WTC11 (cell line): Measurements from ENCODE around the gene RGS11. TPM values are rescaled to one million over a fixed set of nuclear protein-coding genes. Genes with fewer than 3 reads are reported as not detected.

Source experiments
- ATAC-seq: fragments of 200-7000 bp; cut with Tn5 transposase; 2 replicates; pipeline ENCODE4 v1.10.0; 2021; ENCODE audit warnings: mild to moderate bottlenecking, moderate library complexity
- CTCF ChIA-PET: fragments of 300-600 bp; sonication (Branson Sonifier 250); formaldehyde crosslinking; loops from one replicate; lab custom pipeline; 2021; ENCODE audit warnings: antibody characterized with exemption; lab: Charles Lee
- POLR2A ChIA-PET: fragments of 350-600 bp; sonication (Branson Sonifier 250); formaldehyde crosslinking; loops from one replicate; lab custom pipeline; 2021; ENCODE audit warnings: antibody characterized with exemption; lab: Charles Lee
- DNase-seq: peaks from one replicate; pipeline ENCODE4 v3.0.0; 2021; ENCODE audit warnings: low spot score
- H3K27ac Mint-ChIP-seq: 2 replicates; pipeline ENCODE4 v1.8.0; 2021; ENCODE audit warnings: mixed read lengths
- H3K27me3 Mint-ChIP-seq: 2 replicates; pipeline ENCODE4 v1.8.0; 2021; ENCODE audit warnings: low read depth, mild to moderate bottlenecking, moderate library complexity, mixed read lengths
- H3K36me3 Mint-ChIP-seq: 2 replicates; pipeline ENCODE4 v1.8.0; 2021; ENCODE audit warnings: mixed read lengths
- H3K4me1 Mint-ChIP-seq: 2 replicates; pipeline ENCODE4 v1.8.0; 2022; ENCODE audit warnings: mixed read lengths
- H3K4me3 Mint-ChIP-seq: 2 replicates; pipeline ENCODE4 v1.8.0; 2021; ENCODE audit warnings: mild to moderate bottlenecking, moderate library complexity, mixed read lengths
- H3K9me3 Mint-ChIP-seq: 2 replicates; pipeline ENCODE4 v1.8.0; 2021; ENCODE audit warnings: mixed read lengths
- ARID4B ChIP-seq: sonication (generic); formaldehyde crosslinking; IDR thresholded peaks from 2 replicates; pipeline ENCODE4 v1.8.0; 2023; ENCODE audit warnings: missing genetic modification reagents, mild to moderate bottlenecking, borderline replicate concordance
- FOXJ3 ChIP-seq: sonication (generic); formaldehyde crosslinking; IDR thresholded peaks from 2 replicates; pipeline ENCODE4 v1.9.0; 2021; ENCODE audit warnings: missing genetic modification reagents, mild to moderate bottlenecking, borderline replicate concordance
- MXD4 ChIP-seq: fragments of 250-450 bp; sonication (Bioruptor Pico); IDR thresholded peaks from 2 replicates; pipeline ENCODE4 v1.8.0; 2021; ENCODE audit warnings: mild to moderate bottlenecking, moderate library complexity, borderline replicate concordance
- RORB ChIP-seq: fragments of 250-450 bp; sonication (Bioruptor Pico); IDR thresholded peaks from 2 replicates; pipeline ENCODE4 v1.9.0; 2021; ENCODE audit warnings: mild to moderate bottlenecking
- TCF7 ChIP-seq: sonication (generic); formaldehyde crosslinking; IDR thresholded peaks from 2 replicates; pipeline ENCODE4 v1.8.0; 2022; ENCODE audit warnings: mild to moderate bottlenecking, low read depth, missing genetic modification reagents, moderate library complexity
- TEAD4 ChIP-seq: sonication (generic); formaldehyde crosslinking; IDR thresholded peaks from 2 replicates; pipeline ENCODE4 v1.8.0; 2022; ENCODE audit warnings: mild to moderate bottlenecking, missing genetic modification reagents
- ZBTB21 ChIP-seq: sonication (generic); formaldehyde crosslinking; IDR thresholded peaks from 2 replicates; pipeline ENCODE4 v1.8.1; 2023; ENCODE audit warnings: mild to moderate bottlenecking, missing genetic modification reagents, borderline replicate concordance
- ZBTB43 ChIP-seq: sonication (generic); formaldehyde crosslinking; IDR thresholded peaks from 2 replicates; pipeline ENCODE4 v1.8.1; 2023; ENCODE audit warnings: mild to moderate bottlenecking, missing genetic modification reagents
- ZMAT4 ChIP-seq: fragments of 250-450 bp; sonication (Bioruptor Pico); IDR thresholded peaks from 2 replicates; pipeline ENCODE4 v1.9.0; 2021; ENCODE audit warnings: mild to moderate bottlenecking
- ZNF232 ChIP-seq: sonication (generic); formaldehyde crosslinking; IDR thresholded peaks from 2 replicates; pipeline ENCODE4 v1.8.0; 2022; ENCODE audit warnings: mild to moderate bottlenecking, missing genetic modification reagents
- ZNF512 ChIP-seq: sonication (generic); formaldehyde crosslinking; IDR thresholded peaks from 2 replicates; pipeline ENCODE4 v1.8.1; 2022; ENCODE audit warnings: missing genetic modification reagents, borderline replicate concordance
- ZNF671 ChIP-seq: fragments of 250-450 bp; sonication (Bioruptor Pico); IDR thresholded peaks from 2 replicates; pipeline ENCODE4 v1.8.0; 2021; ENCODE audit warnings: mild to moderate bottlenecking
- total RNA-seq: library from RNA; stranded (reverse); gene quantifications from 3 replicates; pipeline ENCODE4 v1.2.3, GENCODE V29; 2021
- TF ChIP-seq, protein P1 (sequence below): sonication (generic); formaldehyde crosslinking; IDR thresholded peaks from 2 replicates; pipeline ENCODE4 v1.8.1; 2023; ENCODE audit warnings: mild to moderate bottlenecking, missing genetic modification reagents, moderate library complexity
- TF ChIP-seq, protein P2 (sequence below): sonication (generic); formaldehyde crosslinking; IDR thresholded peaks from 2 replicates; pipeline ENCODE4 v1.8.1; 2023; ENCODE audit warnings: mild to moderate bottlenecking, missing genetic modification reagents
- TF ChIP-seq, protein P3 (sequence below): sonication (generic); formaldehyde crosslinking; IDR thresholded peaks from 2 replicates; pipeline ENCODE4 v1.8.0; 2023; ENCODE audit warnings: mild to moderate bottlenecking, missing genetic modification reagents
- TF ChIP-seq, protein P4 (sequence below): sonication (generic); formaldehyde crosslinking; IDR thresholded peaks from 2 replicates; pipeline ENCODE4 v1.8.1; 2023; ENCODE audit warnings: mild to moderate bottlenecking, missing genetic modification reagents, borderline replicate concordance

The RGS11 gene
- total RNA-seq, 1 experiment from 2014 or later: 1.8 TPM

DNA sequence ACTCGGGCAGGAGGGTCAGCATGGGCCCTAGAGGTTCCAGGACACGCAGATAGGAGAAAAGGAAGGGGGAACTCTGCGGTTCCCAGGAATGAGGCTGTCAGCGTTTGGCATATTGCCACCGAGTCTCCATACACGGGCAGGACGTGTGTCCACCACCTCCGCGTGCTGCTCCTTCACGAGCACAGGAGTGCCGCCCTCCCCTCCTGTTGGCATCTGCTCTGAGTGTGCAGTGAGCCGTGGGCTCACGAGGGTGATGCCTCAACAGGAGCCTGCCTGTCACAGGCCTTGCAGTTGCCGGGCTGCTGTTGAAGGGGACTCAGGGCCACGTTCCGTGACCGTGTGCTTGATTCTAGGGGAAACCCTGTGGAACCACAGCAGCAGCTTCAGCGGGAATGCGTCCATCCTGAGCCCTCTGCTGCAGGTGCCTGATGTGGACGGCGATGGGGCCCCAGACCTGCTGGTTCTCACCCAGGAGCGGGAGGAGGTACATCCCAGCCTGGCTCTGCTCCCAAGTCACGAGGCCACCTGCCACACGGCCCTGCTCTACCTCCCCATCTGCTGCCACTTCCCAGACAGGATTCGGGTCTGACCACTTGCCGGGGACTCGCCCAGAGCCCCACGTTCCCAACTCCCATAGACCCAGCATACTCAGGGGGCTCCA lies 14.6 kb downstream of the RGS11 start (continued):
- TF ChIP-seq ZMAT4 (CRISPR knock-in tag) (no peak), RORB (CRISPR knock-in tag) (no peak)

DNA sequence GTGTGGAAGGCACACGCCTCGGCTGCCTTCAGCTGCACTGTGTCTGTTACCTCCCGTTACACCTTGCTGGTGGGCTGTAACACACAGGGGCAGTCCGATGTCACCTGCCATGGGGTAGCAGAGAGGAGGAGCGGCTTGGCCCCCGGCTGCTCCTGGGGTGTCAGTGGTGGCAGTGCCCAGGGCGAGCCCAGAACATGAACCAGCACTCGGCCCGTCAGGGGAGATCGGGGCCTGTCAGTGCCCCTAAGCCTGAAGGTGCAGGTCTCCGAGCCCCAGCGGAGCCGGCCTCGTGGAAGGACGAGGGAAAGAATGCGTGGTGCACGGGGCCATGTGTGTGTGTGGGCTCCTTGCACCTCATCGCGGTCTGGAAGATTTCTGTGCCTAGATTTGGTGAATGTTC lies 15.4 kb downstream of the RGS11 start:
- Mint-ChIP-seq H3K27me3 (no peaks in the 10 kb centered on the region), H3K4me1 (no peaks in the 10 kb centered on the region), H3K36me3 (peaks cover 18% of the 10 kb centered on the region), H3K9me3 (no peaks in the 10 kb centered on the region), H3K4me3 (no peak overlapping the region), H3K27ac (no peak overlapping the region)
- CTCF ChIA-PET: no interaction called here
- POLR2A ChIA-PET: no interaction called here
- DNase-seq (no peak), ATAC-seq (no peak)
- TF ChIP-seq ZNF671 (CRISPR knock-in tag) (no peak), TCF7 (CRISPR knock-in tag) (no peak), ZBTB43 (no peak), ZNF232 (no peak), ZBTB21 (CRISPR knock-in tag) (no peak), FOXJ3 (CRISPR knock-in tag) (no peak), TEAD4 (CRISPR knock-in tag) (no peak), ARID4B (CRISPR knock-in tag) (no peak), ZNF512 (no peak), MXD4 (CRISPR knock-in tag) (no peak)
- TF ChIP-seq, protein P1, sequence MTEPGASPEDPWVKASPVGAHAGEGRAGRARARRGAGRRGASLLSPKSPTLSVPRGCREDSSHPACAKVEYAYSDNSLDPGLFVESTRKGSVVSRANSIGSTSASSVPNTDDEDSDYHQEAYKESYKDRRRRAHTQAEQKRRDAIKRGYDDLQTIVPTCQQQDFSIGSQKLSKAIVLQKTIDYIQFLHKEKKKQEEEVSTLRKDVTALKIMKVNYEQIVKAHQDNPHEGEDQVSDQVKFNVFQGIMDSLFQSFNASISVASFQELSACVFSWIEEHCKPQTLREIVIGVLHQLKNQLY (CRISPR knock-in tag): no peak
- TF ChIP-seq, protein P2, sequence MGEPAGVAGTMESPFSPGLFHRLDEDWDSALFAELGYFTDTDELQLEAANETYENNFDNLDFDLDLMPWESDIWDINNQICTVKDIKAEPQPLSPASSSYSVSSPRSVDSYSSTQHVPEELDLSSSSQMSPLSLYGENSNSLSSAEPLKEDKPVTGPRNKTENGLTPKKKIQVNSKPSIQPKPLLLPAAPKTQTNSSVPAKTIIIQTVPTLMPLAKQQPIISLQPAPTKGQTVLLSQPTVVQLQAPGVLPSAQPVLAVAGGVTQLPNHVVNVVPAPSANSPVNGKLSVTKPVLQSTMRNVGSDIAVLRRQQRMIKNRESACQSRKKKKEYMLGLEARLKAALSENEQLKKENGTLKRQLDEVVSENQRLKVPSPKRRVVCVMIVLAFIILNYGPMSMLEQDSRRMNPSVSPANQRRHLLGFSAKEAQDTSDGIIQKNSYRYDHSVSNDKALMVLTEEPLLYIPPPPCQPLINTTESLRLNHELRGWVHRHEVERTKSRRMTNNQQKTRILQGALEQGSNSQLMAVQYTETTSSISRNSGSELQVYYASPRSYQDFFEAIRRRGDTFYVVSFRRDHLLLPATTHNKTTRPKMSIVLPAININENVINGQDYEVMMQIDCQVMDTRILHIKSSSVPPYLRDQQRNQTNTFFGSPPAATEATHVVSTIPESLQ (CRISPR knock-in tag): no peak
- TF ChIP-seq, protein P3, sequence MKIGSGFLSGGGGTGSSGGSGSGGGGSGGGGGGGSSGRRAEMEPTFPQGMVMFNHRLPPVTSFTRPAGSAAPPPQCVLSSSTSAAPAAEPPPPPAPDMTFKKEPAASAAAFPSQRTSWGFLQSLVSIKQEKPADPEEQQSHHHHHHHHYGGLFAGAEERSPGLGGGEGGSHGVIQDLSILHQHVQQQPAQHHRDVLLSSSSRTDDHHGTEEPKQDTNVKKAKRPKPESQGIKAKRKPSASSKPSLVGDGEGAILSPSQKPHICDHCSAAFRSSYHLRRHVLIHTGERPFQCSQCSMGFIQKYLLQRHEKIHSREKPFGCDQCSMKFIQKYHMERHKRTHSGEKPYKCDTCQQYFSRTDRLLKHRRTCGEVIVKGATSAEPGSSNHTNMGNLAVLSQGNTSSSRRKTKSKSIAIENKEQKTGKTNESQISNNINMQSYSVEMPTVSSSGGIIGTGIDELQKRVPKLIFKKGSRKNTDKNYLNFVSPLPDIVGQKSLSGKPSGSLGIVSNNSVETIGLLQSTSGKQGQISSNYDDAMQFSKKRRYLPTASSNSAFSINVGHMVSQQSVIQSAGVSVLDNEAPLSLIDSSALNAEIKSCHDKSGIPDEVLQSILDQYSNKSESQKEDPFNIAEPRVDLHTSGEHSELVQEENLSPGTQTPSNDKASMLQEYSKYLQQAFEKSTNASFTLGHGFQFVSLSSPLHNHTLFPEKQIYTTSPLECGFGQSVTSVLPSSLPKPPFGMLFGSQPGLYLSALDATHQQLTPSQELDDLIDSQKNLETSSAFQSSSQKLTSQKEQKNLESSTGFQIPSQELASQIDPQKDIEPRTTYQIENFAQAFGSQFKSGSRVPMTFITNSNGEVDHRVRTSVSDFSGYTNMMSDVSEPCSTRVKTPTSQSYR (CRISPR knock-in tag): no peak
- TF ChIP-seq, protein P4, sequence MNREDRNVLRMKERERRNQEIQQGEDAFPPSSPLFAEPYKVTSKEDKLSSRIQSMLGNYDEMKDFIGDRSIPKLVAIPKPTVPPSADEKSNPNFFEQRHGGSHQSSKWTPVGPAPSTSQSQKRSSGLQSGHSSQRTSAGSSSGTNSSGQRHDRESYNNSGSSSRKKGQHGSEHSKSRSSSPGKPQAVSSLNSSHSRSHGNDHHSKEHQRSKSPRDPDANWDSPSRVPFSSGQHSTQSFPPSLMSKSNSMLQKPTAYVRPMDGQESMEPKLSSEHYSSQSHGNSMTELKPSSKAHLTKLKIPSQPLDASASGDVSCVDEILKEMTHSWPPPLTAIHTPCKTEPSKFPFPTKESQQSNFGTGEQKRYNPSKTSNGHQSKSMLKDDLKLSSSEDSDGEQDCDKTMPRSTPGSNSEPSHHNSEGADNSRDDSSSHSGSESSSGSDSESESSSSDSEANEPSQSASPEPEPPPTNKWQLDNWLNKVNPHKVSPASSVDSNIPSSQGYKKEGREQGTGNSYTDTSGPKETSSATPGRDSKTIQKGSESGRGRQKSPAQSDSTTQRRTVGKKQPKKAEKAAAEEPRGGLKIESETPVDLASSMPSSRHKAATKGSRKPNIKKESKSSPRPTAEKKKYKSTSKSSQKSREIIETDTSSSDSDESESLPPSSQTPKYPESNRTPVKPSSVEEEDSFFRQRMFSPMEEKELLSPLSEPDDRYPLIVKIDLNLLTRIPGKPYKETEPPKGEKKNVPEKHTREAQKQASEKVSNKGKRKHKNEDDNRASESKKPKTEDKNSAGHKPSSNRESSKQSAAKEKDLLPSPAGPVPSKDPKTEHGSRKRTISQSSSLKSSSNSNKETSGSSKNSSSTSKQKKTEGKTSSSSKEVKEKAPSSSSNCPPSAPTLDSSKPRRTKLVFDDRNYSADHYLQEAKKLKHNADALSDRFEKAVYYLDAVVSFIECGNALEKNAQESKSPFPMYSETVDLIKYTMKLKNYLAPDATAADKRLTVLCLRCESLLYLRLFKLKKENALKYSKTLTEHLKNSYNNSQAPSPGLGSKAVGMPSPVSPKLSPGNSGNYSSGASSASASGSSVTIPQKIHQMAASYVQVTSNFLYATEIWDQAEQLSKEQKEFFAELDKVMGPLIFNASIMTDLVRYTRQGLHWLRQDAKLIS (CRISPR knock-in tag): no peak
